IMR-90 (cell line): ENCODE results near the gene OST4. TPM values are rescaled to one million over a fixed set of nuclear protein-coding genes. Genes with fewer than 3 reads are reported as not detected.

ENCODE experiments used
- ATAC-seq: fragments of 200-7000 bp; cut with Tn5 transposase; 2 replicates; pipeline ENCODE4 v1.9.1; 2020; ENCODE audit warnings: low read depth, mild to moderate bottlenecking, moderate library complexity
- BruUV-seq: library from RNA; stranded (reverse); fragments of 400-500 nt; replicated peaks from 2 replicates; lab custom pipeline; 2021; lab: Mats Ljungman, UMichigan
- CTCF ChIA-PET: fragments of 300-600 bp; formaldehyde crosslinking; extraction: SDS; loops from one replicate; lab custom pipeline; 2021; ENCODE audit warnings: antibody characterized with exemption; lab: Yijun Ruan, JAX
- POLR2A ChIA-PET: fragments of 300-600 bp; sonication (Branson Sonifier 250); formaldehyde crosslinking; loops from one replicate; lab custom pipeline; 2022; ENCODE audit warnings: antibody characterized with exemption; ENCODE audit not compliant: unreplicated experiment; lab: Charles Lee
- DNase-seq: peaks from one replicate; pipeline ENCODE4 v3.0.0; 2013
- H2AFZ ChIP-seq: replicated peaks from 2 replicates; pipeline ENCODE3; 2013; ENCODE audit warnings: low read length, mild to moderate bottlenecking; ENCODE audit not compliant: poor library complexity
- H2AK5ac ChIP-seq: 2 replicates; pipeline ENCODE4 v1.6.1; 2013; ENCODE audit warnings: low read depth, low read length, inconsistent platforms
- H2AK9ac ChIP-seq: replicated peaks from 2 replicates; pipeline ENCODE3; 2013; ENCODE audit warnings: mild to moderate bottlenecking, low read depth, low read length, moderate library complexity; ENCODE audit not compliant: poor library complexity
- H2BK120ac ChIP-seq: 2 replicates; pipeline ENCODE4 v1.6.1; 2013; ENCODE audit warnings: low read depth, low read length, inconsistent platforms
- H2BK15ac ChIP-seq: 3 replicates; pipeline ENCODE4 v1.6.1; 2013; ENCODE audit warnings: low read depth, low read length, inconsistent platforms
- H2BK20ac ChIP-seq: 2 replicates; pipeline ENCODE4 v1.6.1; 2013; ENCODE audit warnings: low read depth, mild to moderate bottlenecking, inconsistent platforms, low read length, moderate library complexity
- H2BK5ac ChIP-seq: 2 replicates; pipeline ENCODE4 v1.6.1; 2013; ENCODE audit warnings: mild to moderate bottlenecking, low read depth, low read length, inconsistent platforms; ENCODE audit not compliant: poor library complexity, severe bottlenecking
- H3K14ac ChIP-seq: replicated peaks from 2 replicates; pipeline ENCODE4 v1.6.1; 2013; ENCODE audit warnings: low read depth, low read length, inconsistent platforms
- H3K18ac ChIP-seq: 2 replicates; pipeline ENCODE4 v1.6.1; 2013; ENCODE audit warnings: low read depth, low read length, control low read depth
- H3K23ac ChIP-seq: 2 replicates; pipeline ENCODE4 v1.6.1; 2013; ENCODE audit warnings: low read depth, low read length, inconsistent platforms
- H3K27ac ChIP-seq: 2 replicates; pipeline ENCODE4 v1.5.1; 2013; ENCODE audit warnings: mild to moderate bottlenecking, control low read depth, low read length; ENCODE audit not compliant: insufficient read depth
- H3K27me3 ChIP-seq: 2 replicates; pipeline ENCODE4 v1.6.1; 2013; ENCODE audit warnings: low read length; ENCODE audit not compliant: control insufficient read depth, insufficient read depth
- H3K36me3 ChIP-seq: 2 replicates; pipeline ENCODE4 v1.6.1; 2013; ENCODE audit warnings: low read length, mixed read lengths; ENCODE audit not compliant: control insufficient read depth, insufficient read depth
- H3K4ac ChIP-seq: 2 replicates; pipeline ENCODE4 v1.6.1; 2013; ENCODE audit warnings: low read depth, low read length, inconsistent platforms
- H3K4me1 ChIP-seq: 2 replicates; pipeline ENCODE4 v1.6.1; 2013; ENCODE audit warnings: low read length, mixed read lengths; ENCODE audit not compliant: control insufficient read depth, insufficient read depth
- H3K4me2 ChIP-seq: 2 replicates; pipeline ENCODE4 v1.6.1; 2013; ENCODE audit warnings: low read depth, mild to moderate bottlenecking, control low read depth, low read length, moderate library complexity
- H3K4me3 ChIP-seq: 2 replicates; pipeline ENCODE4 v1.5.1; 2013; ENCODE audit warnings: low read depth, mild to moderate bottlenecking, control low read depth, low read length, moderate library complexity; ENCODE audit not compliant: insufficient read depth
- H3K56ac ChIP-seq: 2 replicates; pipeline ENCODE4 v1.6.1; 2013; ENCODE audit warnings: low read length, inconsistent platforms; ENCODE audit not compliant: insufficient read depth; ENCODE audit errors: extremely low read depth
- H3K79me1 ChIP-seq, 2 experiments: 2 replicates each; pipeline ENCODE4 v1.6.1; 2013; ENCODE audit warnings: low read length in 2 of 2, inconsistent platforms in 1 of 2, low read depth in 1 of 2
- H3K9ac ChIP-seq: 2 replicates; pipeline ENCODE4 v1.6.1; 2013; ENCODE audit warnings: low read depth, low read length, control low read depth
- H3K9me1 ChIP-seq: 2 replicates; pipeline ENCODE4 v1.6.1; 2013; ENCODE audit warnings: low read length, inconsistent platforms; ENCODE audit not compliant: insufficient read depth
- H3K9me3 ChIP-seq: 2 replicates; pipeline ENCODE4 v1.6.1; 2013; ENCODE audit warnings: low read length; ENCODE audit not compliant: control insufficient read depth, insufficient read depth
- H4K20me1 ChIP-seq: 2 replicates; pipeline ENCODE4 v1.6.1; 2013; ENCODE audit warnings: low read length, inconsistent platforms; ENCODE audit not compliant: insufficient read depth
- H4K5ac ChIP-seq: 2 replicates; pipeline ENCODE4 v1.6.1; 2013; ENCODE audit warnings: mild to moderate bottlenecking, low read depth, low read length, control low read depth
- H4K8ac ChIP-seq, 2 experiments: 2 replicates each; pipeline ENCODE4 v1.6.1; 2013; ENCODE audit warnings: low read depth in 2 of 2, low read length in 2 of 2, control low read depth in 1 of 2, inconsistent platforms in 1 of 2
- H4K91ac ChIP-seq: 2 replicates; pipeline ENCODE4 v1.6.1; 2013; ENCODE audit warnings: low read depth, low read length, inconsistent platforms; ENCODE audit not compliant: insufficient read depth
- CEBPB ChIP-seq: IDR thresholded peaks from 2 replicates; pipeline ENCODE4 v1.6.1; 2012; ENCODE audit warnings: low read depth, low read length, improper control_type of control experiment
- CHD1 ChIP-seq: IDR thresholded peaks from 2 replicates; pipeline ENCODE4 v1.6.1; 2012; ENCODE audit warnings: low read depth, low read length, improper control_type of control experiment
- MAFK ChIP-seq: IDR thresholded peaks from 2 replicates; pipeline ENCODE4 v1.6.1; 2012; ENCODE audit warnings: low read depth, low read length, improper control_type of control experiment
- POLR2A ChIP-seq: IDR thresholded peaks from 2 replicates; pipeline ENCODE4 v1.6.1; 2012; ENCODE audit warnings: mild to moderate bottlenecking, low read depth, low read length
- RAD21 ChIP-seq: IDR thresholded peaks from 2 replicates; pipeline ENCODE4 v1.6.1; 2012; ENCODE audit warnings: low read length, improper control_type of control experiment
- RFX5 ChIP-seq: IDR thresholded peaks from 2 replicates; pipeline ENCODE4 v1.8.0; 2012; ENCODE audit warnings: low read depth, mild to moderate bottlenecking, low read length, moderate library complexity
- WGBS, 2 experiments: methylation state at CpG; one replicate each; pipeline versions ENCODE4 v1.1.5 to v1.1.7; 2013; ENCODE audit warnings: missing lambda C conversion rate in 2 of 2; ENCODE audit not compliant: insufficient read length in 1 of 2; ENCODE audit errors: extremely low coverage in 2 of 2; 5-methylcytosine and 5-hydroxymethylcytosine counted together
- dilution Hi-C: fragments of 300-500 bp; cut with HindIII; formaldehyde crosslinking; loops from one replicate; pipeline ENCODE4 v1.14.3; 2018; ENCODE audit warnings: low sequenced_read_pairs; ENCODE audit not compliant: unreplicated experiment
- in situ Hi-C: fragments of 300-500 bp; cut with MboI; formaldehyde crosslinking; loops from 3 replicates; pipeline ENCODE4 v1.14.3; 2019; ENCODE audit warnings: low sequenced_read_pairs, inconsistent platforms, mixed read lengths
- intact Hi-C: fragments of 100-400 bp; cut with micrococcal nuclease; formaldehyde crosslinking; loops from 2 replicates; pipeline ENCODE4 v1.10.0; 2022
- polyA plus RNA-seq, 3 experiments: library from polyadenylated mRNA; depleted of rRNA; stranded (reverse); fragments of >200 nt; gene quantifications; 2 replicates each; pipeline ENCODE4 v1.2.3, GENCODE V29; 2012; ENCODE audit warnings: low replicate concordance in 1 of 3
- total RNA-seq: library from RNA; depleted of rRNA; stranded (reverse); fragments of >200 nt; gene quantifications from 2 replicates; pipeline ENCODE4 v1.2.3, GENCODE V29; 2012
- TF ChIP-seq, protein P1 (sequence below): conservative IDR thresholded peaks from 2 replicates; pipeline ENCODE4 v1.5.1; 2012; ENCODE audit warnings: mild to moderate bottlenecking, low read depth, low read length, improper control_type of control experiment
- TF ChIP-seq, protein P2 (sequence below): fragments of 150-350 bp; IDR thresholded peaks from 2 replicates; pipeline ENCODE4 v1.6.1; 2016; ENCODE audit warnings: low read depth, mild to moderate bottlenecking, low read length, moderate library complexity, borderline replicate concordance

Gene OST4
- total and polyA plus RNA-seq, 2 of the 4 experiments (the other 2 are of a cell fraction), result 386 to 806 TPM

DNA sequence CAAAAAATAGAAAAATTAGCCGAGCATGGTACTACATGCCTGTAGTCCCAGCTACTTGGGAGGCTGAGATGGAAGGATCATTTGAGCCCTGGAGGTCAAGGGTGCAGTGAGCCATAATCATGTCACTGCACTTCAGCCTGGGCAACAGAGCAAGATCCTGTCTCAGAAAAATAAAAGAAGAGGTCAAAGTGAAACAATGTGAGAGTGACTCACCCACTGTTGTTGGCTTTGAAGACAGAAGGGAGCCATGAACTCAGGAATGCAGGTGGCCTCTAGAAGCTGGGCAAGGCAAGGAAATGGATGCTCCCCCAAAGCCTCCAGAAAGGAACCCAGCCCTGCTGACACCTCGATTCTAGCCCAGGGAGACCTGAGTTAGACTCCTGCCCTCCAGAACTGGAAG is 42.4 kb downstream of the OST4 start:
- no peak overlapping the region for H2AFZ ChIP-seq
- no peak overlapping the region for H4K91ac ChIP-seq
- H3K56ac ChIP-seq, result no peak overlapping the region
- H3K4me2 ChIP-seq, result no peak overlapping the region
- TF ChIP-seq MAFK (no peak), CHD1 (no peak), POLR2A (no peak), RFX5 (no peak), RAD21 (no peak), CEBPB (no peak)
- TF ChIP-seq, protein P1, sequence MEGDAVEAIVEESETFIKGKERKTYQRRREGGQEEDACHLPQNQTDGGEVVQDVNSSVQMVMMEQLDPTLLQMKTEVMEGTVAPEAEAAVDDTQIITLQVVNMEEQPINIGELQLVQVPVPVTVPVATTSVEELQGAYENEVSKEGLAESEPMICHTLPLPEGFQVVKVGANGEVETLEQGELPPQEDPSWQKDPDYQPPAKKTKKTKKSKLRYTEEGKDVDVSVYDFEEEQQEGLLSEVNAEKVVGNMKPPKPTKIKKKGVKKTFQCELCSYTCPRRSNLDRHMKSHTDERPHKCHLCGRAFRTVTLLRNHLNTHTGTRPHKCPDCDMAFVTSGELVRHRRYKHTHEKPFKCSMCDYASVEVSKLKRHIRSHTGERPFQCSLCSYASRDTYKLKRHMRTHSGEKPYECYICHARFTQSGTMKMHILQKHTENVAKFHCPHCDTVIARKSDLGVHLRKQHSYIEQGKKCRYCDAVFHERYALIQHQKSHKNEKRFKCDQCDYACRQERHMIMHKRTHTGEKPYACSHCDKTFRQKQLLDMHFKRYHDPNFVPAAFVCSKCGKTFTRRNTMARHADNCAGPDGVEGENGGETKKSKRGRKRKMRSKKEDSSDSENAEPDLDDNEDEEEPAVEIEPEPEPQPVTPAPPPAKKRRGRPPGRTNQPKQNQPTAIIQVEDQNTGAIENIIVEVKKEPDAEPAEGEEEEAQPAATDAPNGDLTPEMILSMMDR, result no peak
- TF ChIP-seq, protein P2, sequence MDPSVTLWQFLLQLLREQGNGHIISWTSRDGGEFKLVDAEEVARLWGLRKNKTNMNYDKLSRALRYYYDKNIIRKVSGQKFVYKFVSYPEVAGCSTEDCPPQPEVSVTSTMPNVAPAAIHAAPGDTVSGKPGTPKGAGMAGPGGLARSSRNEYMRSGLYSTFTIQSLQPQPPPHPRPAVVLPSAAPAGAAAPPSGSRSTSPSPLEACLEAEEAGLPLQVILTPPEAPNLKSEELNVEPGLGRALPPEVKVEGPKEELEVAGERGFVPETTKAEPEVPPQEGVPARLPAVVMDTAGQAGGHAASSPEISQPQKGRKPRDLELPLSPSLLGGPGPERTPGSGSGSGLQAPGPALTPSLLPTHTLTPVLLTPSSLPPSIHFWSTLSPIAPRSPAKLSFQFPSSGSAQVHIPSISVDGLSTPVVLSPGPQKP, result no peak
- peaks cover 32% of the 10 kb centered on the region for H3K36me3 ChIP-seq
- no peak overlapping the region for H3K27ac ChIP-seq
- dilution Hi-C loops, result no loop called here
- no peak for DNase-seq
- POLR2A ChIA-PET, result no interaction called here
- H3K18ac ChIP-seq, result no peak overlapping the region
- H2AK9ac ChIP-seq, result no peak overlapping the region
- H3K9me1 ChIP-seq, result peaks cover 6% of the 10 kb centered on the region
- H2BK15ac ChIP-seq, result no peak overlapping the region
- no peak overlapping the region for H2BK20ac ChIP-seq
- H3K79me1 ChIP-seq, result peaks cover 35 to 76% of the 10 kb centered on the region in 2 experiments
- CTCF ChIA-PET, result no interaction called here
- no peak overlapping the region for H3K4ac ChIP-seq
- H3K9ac ChIP-seq, result no peak overlapping the region
- H4K20me1 ChIP-seq, result peaks cover 23% of the 10 kb centered on the region; the same call in 1 of the 2 replicates
- BruUV-seq, result no TSS peak
- H2BK120ac ChIP-seq, result no peak overlapping the region
- no peaks in the 10 kb centered on the region for H3K27me3 ChIP-seq
- no peak overlapping the region for H3K23ac ChIP-seq
- H3K9me3 ChIP-seq, result no peaks in the 10 kb centered on the region
- no peak overlapping the region for H3K4me3 ChIP-seq
- ATAC-seq, result no peak
- WGBS, 2 experiments, result 100% methylated on average over 1 of the region's 2 CpGs; no CpG with 5 or more reads in 1 of the 2 experiments
- H3K4me1 ChIP-seq, result peaks cover 5% of the 10 kb centered on the region
- H4K8ac ChIP-seq, result no peak overlapping the region
- in situ Hi-C loops, result no loop called here
- H2BK5ac ChIP-seq, result no peak overlapping the region
- no peak overlapping the region for H2AK5ac ChIP-seq
- intact Hi-C loops, result no loop called here
- H3K14ac ChIP-seq, result no peak overlapping the region
- H4K5ac ChIP-seq, result no peak overlapping the region
